22Rv1 (cell line): ENCODE data around the gene STARD10.

Experiments used
- H3K27ac ChIP-seq: fragments of 450-650 bp; 2 replicates; pipeline ENCODE4 v1.5.1; 2017
- ZFX ChIP-seq: fragments of 450-650 bp; IDR thresholded peaks from 2 replicates; pipeline ENCODE4 v1.6.1; 2017; ENCODE audit warnings: antibody characterized with exemption, borderline replicate concordance
- TF ChIP-seq, protein P1 (sequence below): fragments of 450-650 bp; IDR thresholded peaks from 2 replicates; pipeline ENCODE4 v1.5.1; 2017; ENCODE audit warnings: mild to moderate bottlenecking

Gene STARD10

GRCh38 chr11:72705442-72706365 is 88.1 kb downstream of the STARD10 start:
- H3K27ac ChIP-seq, result no peak overlapping the region
- TF ChIP-seq, protein P1, sequence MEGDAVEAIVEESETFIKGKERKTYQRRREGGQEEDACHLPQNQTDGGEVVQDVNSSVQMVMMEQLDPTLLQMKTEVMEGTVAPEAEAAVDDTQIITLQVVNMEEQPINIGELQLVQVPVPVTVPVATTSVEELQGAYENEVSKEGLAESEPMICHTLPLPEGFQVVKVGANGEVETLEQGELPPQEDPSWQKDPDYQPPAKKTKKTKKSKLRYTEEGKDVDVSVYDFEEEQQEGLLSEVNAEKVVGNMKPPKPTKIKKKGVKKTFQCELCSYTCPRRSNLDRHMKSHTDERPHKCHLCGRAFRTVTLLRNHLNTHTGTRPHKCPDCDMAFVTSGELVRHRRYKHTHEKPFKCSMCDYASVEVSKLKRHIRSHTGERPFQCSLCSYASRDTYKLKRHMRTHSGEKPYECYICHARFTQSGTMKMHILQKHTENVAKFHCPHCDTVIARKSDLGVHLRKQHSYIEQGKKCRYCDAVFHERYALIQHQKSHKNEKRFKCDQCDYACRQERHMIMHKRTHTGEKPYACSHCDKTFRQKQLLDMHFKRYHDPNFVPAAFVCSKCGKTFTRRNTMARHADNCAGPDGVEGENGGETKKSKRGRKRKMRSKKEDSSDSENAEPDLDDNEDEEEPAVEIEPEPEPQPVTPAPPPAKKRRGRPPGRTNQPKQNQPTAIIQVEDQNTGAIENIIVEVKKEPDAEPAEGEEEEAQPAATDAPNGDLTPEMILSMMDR, result no peak
- no peak for TF ChIP-seq ZFX

GRCh38 chr11:72704783-72705265 is 89.0 kb downstream of the STARD10 start:
- H3K27ac ChIP-seq, result no peak overlapping the region
- no peak for TF ChIP-seq ZFX
- TF ChIP-seq, protein P1, result no peak
